ENCODE data around the gene LRRC8E. TPM values are rescaled to one million over a fixed set of nuclear protein-coding genes. Genes with fewer than 3 reads are reported as not detected.
A peak's percentile ranks its signal among the peaks of the same experiment; 100 is the strongest.

LRRC8E gene
- total RNA-seq, 3 donors from 2014 or later, result 1.4 to 15.1 (median 6.6) TPM

GRCh38 chr19:7872306-7873204, 15.8 kb upstream of the LRRC8E start:
- peak overlapping the region; percentile 1 to 28 for H3K27ac ChIP-seq
- TF ChIP-seq POLR2AphosphoS5 (IDR thresholded peaks at IDR 0.05), result no peak
- TF ChIP-seq POLR2A (IDR thresholded peaks at IDR 0.05), result no peak
- TF ChIP-seq, protein P1, sequence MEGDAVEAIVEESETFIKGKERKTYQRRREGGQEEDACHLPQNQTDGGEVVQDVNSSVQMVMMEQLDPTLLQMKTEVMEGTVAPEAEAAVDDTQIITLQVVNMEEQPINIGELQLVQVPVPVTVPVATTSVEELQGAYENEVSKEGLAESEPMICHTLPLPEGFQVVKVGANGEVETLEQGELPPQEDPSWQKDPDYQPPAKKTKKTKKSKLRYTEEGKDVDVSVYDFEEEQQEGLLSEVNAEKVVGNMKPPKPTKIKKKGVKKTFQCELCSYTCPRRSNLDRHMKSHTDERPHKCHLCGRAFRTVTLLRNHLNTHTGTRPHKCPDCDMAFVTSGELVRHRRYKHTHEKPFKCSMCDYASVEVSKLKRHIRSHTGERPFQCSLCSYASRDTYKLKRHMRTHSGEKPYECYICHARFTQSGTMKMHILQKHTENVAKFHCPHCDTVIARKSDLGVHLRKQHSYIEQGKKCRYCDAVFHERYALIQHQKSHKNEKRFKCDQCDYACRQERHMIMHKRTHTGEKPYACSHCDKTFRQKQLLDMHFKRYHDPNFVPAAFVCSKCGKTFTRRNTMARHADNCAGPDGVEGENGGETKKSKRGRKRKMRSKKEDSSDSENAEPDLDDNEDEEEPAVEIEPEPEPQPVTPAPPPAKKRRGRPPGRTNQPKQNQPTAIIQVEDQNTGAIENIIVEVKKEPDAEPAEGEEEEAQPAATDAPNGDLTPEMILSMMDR (IDR thresholded peaks at IDR 0.05), result no peak
- no peaks in the 10 kb centered on the region for H3K9me3 ChIP-seq
- peaks cover 5 to 20% of the 10 kb centered on the region in 2 donors for H3K27me3 ChIP-seq
- H3K4me3 ChIP-seq, result peak overlapping the region in 2 of 3 donors; percentile 36 to 54
- peaks cover 0 to 8% of the 10 kb centered on the region in 2 donors for H3K4me1 ChIP-seq
- no peak for DNase-seq (ENCODE audit: low spot score in 2 of 2)
- intact Hi-C loops (cut with DNase I; ENCODE audit: low total_unique reads), result loop anchor here (1.0 kb wide), 1 partner anchor 18 kb away; no protein-coding TSS in a partner anchor
- no peaks in the 10 kb centered on the region for H3K36me3 ChIP-seq

DNA sequence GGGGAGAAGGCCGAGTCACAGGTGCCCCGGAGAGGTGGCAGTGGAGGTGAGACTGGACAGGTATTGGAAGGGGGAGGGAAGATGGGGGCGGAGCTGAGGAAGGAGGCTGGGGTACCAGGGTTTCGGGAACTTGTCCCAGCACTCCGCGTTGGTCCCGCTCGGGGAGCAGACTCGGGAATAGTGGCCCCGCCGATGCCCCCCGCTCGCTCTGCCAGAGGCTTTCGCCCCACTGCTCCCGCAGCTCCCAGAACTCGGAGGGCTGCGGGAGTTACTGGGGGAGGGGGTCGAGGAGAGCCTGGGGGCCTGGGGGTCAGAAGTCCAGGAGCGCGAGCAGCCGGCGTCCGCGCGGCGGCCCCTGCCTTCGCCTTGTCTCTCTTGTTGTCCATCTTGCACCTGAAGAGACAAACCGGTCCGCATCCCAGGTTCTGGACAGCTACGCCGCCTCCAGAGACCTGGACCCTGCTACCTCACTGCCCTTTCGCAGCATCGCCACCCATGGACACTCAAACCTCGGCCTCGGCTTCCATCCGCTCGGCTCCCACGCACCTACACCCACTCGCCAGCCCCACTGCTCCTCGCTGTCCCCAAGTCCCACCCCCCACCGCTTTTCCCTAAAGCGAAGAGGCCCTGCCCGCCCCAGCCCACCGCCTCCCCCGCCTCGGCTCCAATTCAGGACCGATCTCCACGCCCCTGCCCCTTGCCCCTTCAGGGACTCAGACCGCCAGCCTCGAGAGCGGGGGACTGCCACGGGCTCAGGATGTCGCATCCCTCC, 14.8 kb upstream of the LRRC8E start:
- Histone ChIP-seq H3K4me1 (peaks cover 0 to 8% of the 10 kb centered on the region in 2 donors), H3K4me3 (peak overlapping the region in 2 of 3 donors; percentile 56 to 76)

DNA sequence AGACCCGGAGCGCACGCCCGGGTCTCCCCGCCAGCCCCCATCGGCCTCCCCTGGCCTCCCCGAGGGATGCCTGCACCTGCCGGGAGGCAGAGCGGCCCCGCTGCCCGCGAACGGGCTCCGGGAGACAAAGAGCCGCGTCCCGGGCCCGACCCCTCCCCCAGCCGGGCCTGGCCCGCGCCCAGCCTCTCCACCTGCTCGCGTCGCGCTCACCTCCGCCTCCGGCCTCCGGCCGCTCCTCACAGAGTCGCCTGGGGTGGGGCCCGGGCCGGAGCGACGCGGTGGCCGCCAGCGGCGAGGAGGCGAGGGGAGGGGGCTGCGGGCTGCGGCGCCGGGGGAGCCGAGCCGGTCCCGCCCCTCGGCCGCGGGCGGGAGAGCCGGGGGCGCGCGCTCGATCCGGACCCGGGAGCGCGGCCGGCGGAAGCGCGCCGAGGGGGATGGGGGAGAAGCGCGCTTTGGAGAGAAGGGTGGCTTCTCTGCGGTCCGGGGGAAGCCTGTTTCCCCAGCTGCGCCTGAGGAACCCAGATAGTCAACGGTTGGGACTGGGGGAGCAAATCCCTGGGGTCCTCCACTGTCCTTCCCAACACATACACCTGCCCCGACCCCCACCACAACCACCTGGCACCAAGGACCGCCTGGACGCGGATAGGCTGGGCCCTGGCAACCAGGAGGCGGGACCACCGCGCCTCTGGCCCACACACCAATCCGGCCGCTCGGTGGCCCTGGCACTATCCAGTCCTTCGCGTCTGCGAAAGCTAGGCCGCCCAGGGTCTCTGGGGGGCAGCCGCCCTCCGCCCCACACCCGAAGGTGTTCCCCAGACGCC, 14.0 kb upstream of the LRRC8E start, which contains the start of gene PRR36:
TSS of gene PRR36 (minus strand) at position 315 of the 821 bp plus-strand sequence. CDS start 701 bp downstream, outside the sequence.
- peak within 1 kb of the TSS in 2 of 3 donors; percentile 56 to 76 for H3K4me3 ChIP-seq

More for the DNA sequence above, 14.8 kb upstream of the LRRC8E start:
- TF ChIP-seq POLR2A (IDR thresholded peaks at IDR 0.05), result no peak
- no peak for TF ChIP-seq POLR2AphosphoS5 (IDR thresholded peaks at IDR 0.05)
- TF ChIP-seq, protein P1 (IDR thresholded peaks at IDR 0.05), result no peak
- no peak for DNase-seq (ENCODE audit: low spot score in 2 of 2)
- no peaks in the 10 kb centered on the region for H3K36me3 ChIP-seq
- peak overlapping the region in 1 of 2 donors; percentile 70 for H3K27ac ChIP-seq
- H3K9me3 ChIP-seq, result no peaks in the 10 kb centered on the region
- intact Hi-C loops (cut with DNase I; ENCODE audit: low total_unique reads), result loop anchor here (1.0 kb wide), 1 partner anchor 17 kb away; no protein-coding TSS in a partner anchor
- peaks cover 5 to 20% of the 10 kb centered on the region in 2 donors for H3K27me3 ChIP-seq

GRCh38 chr19:7874897-7875273, 13.4 kb upstream of the LRRC8E start:
- no peak for TF ChIP-seq POLR2AphosphoS5 (IDR thresholded peaks at IDR 0.05)
- no peak for TF ChIP-seq POLR2A (IDR thresholded peaks at IDR 0.05)
- TF ChIP-seq, protein P1 (IDR thresholded peaks at IDR 0.05), result no peak
- H3K4me1 ChIP-seq, result peaks cover 0 to 8% of the 10 kb centered on the region in 2 donors
- H3K27me3 ChIP-seq, result peaks cover 5 to 20% of the 10 kb centered on the region in 2 donors
- H3K27ac ChIP-seq, result peak overlapping the region in 1 of 2 donors; percentile 70
- no peaks in the 10 kb centered on the region for H3K9me3 ChIP-seq
- DNase-seq (ENCODE audit: low spot score in 2 of 2), result no peak
- H3K36me3 ChIP-seq, result no peaks in the 10 kb centered on the region
- intact Hi-C loops (cut with DNase I; ENCODE audit: low total_unique reads), result no loop called here
- H3K4me3 ChIP-seq, result peak overlapping the region in 2 of 3 donors; percentile 56 to 76

More for the DNA sequence above, 14.0 kb upstream of the LRRC8E start, which contains the start of gene PRR36:
- DNase-seq (ENCODE audit: low spot score in 2 of 2), result peak; percentile 66 to 72
- H3K9me3 ChIP-seq, result no peaks in the 10 kb centered on the region
- intact Hi-C loops (cut with DNase I; ENCODE audit: low total_unique reads), result no loop called here
- peaks cover 0 to 8% of the 10 kb centered on the region in 2 donors for H3K4me1 ChIP-seq
- peaks cover 5 to 20% of the 10 kb centered on the region in 2 donors for H3K27me3 ChIP-seq
- H3K36me3 ChIP-seq, result no peaks in the 10 kb centered on the region
- H3K27ac ChIP-seq, result peak within 1 kb of the TSS; percentile 58 to 70
- TF ChIP-seq POLR2AphosphoS5 (IDR thresholded peaks at IDR 0.05) (no peak), POLR2A (IDR thresholded peaks at IDR 0.05) (no peak)
- TF ChIP-seq, protein P1 (IDR thresholded peaks at IDR 0.05), result no peak
